NCI-H2196 (cell line): ENCODE measurements around the gene SIPA1L3.

Source experiments
- DNase-seq: peaks from one replicate; lab custom pipeline; 2025; ENCODE audit not compliant: unreplicated experiment; lab: John Stamatoyannopoulos, UW

The SIPA1L3 gene

DNA sequence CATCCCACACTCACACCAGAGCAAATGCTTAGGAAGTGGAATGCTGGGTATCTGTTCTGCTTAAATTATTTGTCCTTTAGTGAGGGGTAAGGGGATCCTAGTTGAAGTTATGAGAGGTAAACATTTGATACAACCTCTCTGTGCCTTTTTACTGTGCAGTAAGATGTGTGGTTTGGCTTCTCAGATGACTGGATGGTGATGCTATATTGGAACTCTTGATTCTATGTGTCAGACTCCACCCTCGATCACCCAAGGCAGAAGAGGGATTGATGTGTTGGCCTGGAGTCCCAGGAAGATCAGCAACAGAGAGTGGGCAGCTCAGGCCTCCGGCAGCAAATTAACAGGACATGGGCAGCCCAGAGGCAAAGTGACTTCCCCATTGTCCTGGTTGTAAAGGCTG is 66.7 kb downstream of the SIPA1L3 start:
- no peak for DNase-seq

GRCh38 chr19:37975071-37975470 is 68.1 kb downstream of the SIPA1L3 start:
- DNase-seq: no peak

DNA sequence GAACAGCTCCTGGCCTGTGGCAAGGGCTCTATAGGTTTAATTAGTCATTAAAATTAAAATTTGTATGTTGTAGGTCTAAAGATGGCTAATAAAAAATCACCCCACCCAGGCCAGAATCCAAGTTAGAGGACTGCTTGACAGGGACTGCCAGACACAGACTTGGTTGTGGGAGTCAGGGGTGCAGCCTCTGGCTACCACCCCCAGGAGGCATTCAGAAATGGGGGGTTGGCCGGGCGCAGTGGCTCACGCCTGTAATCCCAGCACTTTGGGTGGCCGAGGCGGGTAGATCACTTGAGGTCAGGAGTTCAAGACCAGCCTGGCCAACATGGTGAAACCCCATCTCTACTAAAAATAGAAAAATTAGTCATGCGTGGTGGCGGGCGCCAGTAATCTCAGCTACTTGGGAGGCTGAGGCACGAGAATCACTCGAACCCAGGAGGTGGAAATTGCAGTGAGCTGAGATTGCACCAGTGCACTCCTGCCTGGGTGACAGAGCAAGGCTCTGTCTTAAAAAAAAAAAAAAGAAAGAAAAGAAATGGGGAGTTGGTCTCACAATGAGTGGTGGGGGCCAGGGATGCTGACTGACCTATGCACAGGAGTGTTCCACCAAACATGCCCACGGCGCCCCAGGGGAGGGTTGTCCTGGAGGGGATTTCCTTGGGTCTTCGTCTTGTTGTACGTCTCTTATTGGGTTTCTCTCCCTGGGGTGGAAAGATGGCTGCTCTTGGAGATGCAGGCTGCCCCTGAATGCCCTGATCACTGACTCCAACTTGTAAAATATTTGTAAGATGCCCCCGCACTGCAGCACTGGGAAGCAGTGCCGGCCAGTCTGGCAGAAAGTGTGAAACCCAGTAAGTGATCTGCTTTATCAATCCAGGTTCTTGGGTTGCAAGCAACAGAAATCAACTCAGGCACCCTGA is 68.8 kb downstream of the SIPA1L3 start:
- DNase-seq: no peak

DNA sequence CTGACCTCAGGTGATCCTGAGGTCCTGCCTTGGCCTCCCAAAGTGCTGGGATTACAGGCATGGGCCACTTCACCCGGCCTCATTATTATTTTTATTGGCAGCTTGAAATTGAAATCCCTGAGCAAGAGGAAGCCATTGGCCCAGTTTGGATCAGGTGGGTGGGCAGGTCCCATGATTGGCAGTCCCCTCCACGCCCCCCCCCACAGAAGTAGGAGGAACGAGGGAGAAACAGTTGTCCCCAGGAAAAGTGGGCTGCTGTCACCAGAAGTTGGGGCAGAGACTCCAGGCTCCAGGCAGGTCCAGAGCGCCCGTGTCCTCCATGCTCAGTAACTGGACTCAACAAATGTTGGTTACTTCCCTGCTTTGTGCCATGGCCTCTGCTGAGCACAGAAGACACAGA is 70.4 kb downstream of the SIPA1L3 start:
- no peak for DNase-seq

DNA sequence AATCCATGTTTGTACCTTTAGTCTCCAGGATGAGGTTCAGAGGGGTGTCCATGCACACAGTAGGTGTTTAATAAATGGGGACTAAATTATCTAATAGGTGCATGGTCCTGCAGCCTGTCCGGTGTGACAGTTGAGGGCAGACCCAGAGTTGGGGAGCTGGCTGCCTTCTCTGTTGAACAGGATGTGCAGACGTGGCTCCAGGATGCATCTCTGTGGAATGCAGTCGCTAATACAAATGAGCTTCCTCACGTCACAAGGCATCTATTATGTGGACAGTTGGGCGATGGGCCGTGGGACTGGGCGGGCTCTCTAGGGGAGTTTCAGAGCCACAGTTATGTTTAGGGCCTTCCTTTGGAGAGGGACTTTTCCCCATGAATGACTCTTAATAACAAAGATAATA is 71.0 kb downstream of the SIPA1L3 start:
- DNase-seq: no peak

DNA sequence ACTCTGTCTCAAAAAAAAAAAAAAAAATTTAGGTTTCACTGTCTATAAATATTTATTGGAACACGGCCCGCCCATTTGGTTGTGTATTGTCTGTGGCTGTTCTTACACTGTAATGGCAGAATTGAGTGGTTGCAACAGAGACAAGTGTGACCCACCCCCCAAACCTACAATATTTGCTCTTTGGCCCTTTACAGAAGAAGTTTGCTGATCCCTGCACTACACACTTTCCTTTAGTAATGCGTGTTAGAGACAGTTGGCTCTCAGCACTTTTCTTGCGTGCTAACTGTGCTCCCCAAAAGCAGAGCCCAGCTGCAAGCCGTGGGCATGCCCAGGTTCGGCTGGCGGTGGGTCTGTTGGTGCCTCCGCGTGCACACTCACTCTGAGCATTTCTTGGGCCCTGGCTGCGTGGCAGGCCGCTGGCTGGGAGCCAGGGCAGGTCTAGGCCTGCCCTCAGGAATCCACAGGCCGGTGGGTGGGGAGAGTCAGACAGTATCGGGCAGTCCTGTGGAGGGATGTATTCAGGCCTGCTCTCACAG is 72.6 kb downstream of the SIPA1L3 start:
- DNase-seq: peak; percentile 12

DNA sequence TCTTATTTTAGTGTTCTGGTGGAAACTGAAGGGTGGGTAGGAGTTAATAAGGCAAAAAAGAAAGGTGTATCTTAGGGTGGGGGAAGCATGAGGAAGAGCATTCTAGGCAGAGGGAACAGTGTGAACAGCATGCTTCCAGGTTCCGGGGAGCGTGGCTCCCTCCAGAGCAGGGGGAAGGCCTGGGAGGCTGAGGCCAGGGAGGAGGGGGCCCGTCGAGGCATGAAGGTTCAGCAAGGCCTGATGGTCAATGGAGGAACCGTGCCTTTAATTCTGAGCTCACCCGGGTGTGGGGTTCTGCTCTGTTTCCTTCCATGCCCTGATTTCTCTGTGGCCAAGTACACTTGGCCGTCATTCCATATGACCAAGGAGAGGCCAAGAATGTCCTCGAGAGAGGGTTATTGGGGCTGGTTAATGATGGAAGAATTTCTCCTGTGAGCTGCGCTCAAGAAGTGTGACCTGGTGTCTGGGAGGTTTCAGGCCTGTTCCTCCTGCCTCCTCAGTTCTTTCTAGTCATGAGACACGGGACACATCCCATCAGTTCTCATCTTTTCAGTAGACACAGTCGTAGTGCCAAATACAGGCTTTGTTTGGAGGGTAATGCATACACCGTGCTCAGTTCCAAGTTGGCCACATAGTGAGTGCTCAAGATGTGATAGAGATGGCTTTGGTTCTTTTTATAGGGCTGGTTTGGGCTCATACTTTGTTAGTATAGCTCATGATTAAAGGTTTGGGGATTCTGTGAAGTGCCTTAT is 73.6 kb downstream of the SIPA1L3 start:
- no peak for DNase-seq

DNA sequence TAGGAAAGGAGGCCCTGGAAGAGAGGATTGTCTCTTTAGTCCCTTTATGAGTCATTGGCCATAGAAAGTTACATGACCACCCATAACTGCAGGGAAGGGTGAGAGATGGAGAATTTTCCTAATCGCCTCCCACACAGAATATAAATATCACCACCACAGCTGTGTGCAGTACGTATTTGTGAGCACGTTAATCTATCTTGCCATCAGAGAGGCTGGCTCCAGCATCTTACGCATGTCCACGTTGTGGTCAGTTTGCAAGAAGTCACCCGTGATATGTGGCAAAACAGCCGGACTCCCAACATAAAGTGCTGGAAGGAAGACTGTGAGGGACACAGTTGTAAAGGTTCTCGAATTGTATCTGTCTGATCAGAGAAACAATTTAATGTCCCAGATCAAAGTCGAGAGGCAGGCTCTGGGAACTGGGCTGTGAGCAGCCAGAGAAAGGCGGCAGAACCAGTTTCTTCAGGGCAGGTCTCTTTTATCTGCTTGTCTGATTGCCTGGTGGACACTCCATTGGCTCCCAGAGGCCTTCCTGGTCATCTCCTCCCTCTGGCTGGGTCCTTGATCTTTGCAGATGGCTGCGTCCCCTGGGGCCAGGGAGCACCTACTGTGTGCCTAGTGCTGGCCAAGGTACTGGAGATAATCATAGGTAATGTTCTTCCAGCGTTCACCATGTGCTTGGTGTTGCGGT is 74.9 kb downstream of the SIPA1L3 start:
- DNase-seq: no peak

DNA sequence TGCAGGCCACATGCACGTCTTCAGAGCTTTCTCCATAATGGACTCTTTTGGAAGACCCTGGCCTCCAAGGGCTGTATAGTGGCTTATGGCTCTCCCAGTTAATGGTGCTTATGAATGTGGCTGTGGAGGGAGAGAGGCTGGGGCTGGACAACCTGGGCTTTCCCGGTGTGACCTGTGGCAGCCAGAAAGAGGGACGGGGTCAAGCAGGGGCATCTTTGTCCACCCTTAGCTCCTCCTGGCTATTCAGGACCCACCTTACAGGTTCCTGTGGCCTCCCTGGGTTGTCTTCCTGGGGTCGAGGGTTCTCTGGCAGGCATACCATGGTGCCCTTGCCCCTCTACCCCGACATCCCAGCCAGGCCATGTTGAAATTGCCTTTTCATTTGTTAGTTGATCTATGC is 75.6 kb downstream of the SIPA1L3 start:
- DNase-seq: no peak

DNA sequence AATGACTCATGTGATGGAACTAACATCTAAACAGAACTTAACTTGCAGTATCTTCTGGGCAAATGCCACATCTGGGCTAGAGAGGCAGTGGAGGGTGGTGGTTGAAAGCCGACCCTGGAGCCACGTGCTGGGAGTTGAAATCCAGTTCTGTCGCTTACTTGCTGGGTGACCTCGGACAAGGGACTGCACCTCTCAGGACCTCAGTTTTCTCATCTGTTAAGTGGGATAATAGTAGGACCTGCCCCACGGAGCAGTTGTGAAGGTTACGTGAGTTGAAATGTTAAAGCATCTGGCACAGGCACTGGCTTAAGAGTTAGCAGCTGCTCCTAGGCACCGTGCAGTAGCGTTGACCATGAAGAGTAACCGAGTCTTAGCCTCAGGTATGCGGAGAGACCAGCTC is 76.1 kb downstream of the SIPA1L3 start:
- no peak for DNase-seq

DNA sequence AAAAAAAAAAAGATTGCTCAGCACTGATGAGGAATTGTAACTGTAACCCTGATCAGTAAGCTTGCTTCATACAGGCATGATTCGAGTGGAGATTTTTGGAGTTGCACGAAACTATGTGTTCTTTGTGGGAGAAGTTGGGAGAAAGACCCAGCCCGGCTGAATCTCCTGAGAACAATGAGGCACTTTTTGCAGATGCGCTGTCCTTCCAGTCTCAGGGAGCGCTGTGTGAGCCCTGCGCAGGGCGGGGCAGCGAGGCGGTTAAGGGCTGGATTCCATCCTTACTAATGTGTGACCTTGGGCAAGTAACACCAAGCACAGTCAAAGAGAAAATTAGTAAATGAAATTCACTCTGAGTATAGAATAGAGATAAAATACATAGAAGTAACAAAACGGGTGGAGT is 76.9 kb downstream of the SIPA1L3 start:
- no peak for DNase-seq

DNA sequence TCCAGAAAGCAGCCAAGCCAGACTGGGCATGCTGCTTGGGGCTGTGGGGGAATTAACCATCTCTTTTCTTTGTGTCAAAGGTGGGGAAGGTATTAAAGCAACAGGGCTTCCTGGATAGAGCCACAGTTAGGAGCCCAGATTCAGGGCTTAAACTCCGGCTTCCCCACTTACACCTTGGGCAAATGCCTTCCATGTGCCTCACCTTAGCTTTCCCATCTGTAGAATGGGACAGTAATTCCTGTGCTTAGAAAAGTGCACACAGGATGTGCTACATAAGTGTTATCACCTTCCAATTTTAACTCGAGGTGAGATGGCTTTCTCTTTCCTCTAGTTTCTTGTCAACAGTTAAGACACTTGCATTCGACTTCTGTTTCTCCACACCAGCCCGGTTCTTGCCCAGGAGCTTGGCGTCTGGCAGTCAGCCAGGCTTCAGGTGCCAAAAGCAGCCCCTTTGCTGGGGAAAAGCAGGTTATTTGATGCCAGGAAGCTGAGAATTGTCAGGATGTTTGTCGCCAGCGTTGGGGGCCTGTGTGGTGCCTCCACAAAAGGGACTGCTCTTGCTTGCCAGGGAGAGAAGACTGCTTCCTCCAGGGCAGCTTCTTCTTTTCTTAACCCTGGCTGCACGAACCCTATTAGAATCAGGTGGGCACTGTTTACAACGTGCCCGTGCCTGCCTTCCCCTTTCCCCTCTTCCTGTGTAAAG is 79.2 kb downstream of the SIPA1L3 start:
- DNase-seq: peak; percentile 49

DNA sequence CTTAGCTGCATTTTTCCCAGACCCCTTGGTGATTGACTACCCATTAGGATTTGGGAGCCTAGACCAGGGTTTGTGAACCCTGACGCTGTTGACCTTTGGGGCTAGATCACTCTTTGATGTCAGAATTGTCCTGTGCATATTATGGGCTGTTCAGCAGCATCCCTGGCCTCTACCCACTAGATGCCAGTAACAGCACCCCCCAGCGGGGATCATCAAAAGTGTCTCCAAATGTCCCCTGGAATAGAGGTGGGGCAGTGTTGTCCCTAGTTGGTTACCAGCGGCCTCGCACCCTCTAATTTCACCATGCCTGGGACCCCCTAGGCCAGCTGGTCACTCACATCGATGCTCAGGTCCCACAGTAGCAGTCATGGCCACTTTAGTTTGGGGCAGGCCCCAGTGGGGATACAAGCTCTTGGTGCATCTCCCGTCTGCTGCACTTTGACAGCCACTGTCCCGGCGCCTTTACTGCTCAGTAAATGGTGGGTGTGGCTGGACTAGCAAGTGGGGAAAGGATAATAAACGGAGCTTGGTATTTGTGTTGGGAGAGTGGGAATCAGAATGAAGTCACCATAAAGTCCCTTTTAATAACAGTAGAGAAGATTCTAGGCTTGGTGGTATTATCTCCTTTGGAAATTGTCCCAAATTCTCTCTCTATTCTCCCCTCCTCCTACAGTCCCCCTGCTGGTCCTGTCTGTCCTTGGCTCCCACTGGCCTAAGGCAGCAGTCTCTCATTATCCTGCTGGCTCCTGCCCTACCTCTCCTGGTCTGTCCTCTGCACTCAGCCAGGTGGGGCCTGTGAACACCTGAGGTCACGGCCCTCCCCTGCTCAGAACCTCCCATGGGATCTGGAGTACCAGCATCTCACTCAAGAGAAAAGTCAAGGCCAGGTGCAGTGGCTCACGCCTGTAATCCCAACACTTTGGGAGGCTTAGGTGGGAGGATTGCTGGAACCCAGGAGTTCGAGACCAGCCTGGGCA is 80.6 kb downstream of the SIPA1L3 start:
- no peak for DNase-seq

- no peak for DNase-seq
Observed at GRCh38 chr19:37988758-37989635, 82.0 kb downstream of the SIPA1L3 start.

DNA sequence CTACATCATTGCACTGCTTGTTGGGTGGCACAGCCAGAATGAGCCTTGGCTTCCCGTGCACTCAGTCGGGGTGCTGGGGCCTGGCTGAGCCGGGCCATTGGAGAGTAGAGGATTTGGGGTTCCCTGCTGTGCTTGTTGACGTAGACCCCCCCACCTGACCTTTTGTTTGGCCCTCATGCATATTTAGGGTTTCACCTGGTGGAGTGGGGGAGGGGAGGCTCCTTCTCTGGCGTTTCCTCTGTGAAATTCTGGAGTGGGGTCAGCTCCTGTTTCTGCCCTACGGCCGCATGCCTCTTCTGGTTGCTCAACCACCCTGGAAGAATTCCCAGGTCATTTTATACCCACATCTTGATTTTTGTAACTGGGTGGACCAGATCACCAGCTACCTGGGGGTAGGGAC is 82.8 kb downstream of the SIPA1L3 start:
- DNase-seq: no peak

DNA sequence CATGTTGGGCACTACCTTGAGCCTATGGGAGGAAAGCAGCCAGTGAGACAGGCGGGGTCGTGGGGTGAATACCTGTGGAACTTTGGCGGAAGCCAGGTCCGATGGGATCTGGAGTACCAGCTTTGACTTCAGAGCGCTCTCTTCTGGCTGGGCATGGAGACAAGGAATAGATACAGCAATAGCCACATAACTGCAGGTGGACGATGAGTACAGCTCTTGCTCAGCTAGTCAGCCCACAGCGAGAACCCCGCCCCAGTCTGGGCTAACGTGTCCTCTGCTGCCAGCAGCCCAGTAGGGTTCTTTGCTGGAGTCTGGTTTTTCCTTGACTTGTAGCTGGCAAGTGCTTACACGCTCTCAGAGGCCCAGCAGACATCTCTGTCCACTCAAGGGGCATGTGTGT is 83.4 kb downstream of the SIPA1L3 start:
- DNase-seq: peak; percentile 43

DNA sequence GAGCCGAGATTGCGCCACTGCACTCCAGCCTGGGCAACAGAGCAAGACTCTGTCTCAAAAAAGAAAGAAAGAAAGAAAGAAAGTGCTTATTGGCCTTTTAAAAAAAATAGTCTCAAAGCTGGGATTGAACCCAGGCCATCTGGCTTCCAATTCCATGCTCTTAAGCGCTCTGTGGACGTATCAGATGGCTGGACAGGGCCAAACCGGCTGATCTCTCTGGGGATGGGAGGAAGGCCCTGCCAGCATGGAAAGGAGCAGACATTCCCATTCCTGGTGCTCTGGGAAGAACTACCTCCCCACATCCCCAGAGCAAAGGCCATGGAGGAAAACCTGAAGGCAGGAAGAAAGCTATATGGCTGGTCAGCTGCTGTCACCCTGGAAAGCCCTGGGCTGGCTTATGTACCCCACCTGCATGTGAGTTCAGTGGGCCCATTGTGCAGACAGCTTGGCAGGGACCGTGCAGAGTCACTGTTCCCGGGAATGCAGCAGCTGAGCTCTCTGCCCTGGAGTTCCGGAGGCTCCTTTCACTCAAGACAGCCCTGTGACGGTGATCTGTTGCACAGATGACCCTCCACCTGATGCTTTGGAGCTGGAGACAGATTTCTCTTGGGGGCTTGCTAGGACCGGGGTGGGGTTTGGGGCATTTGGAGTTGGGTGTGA is 84.3 kb downstream of the SIPA1L3 start:
- no peak for DNase-seq

DNA sequence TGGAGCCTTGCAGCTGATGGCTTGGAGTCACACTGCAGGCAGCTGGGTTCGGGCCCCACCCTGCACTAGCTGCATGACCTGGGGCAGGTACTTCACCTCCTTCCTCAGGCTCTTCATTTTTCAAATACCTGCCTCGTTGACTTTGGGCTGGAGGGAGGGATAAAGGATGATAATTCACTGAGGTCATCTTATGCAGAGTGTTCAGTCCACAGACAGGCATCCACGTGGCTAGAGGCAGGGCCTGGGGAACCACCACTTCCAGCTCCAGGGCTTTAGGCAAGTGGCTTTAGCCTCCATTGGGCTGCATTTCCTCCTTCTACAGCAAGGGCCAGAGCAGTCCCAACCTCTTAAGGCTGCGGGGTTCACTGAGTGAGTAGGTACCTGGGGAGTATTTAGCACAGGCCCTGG is 84.8 kb downstream of the SIPA1L3 start:
- no peak for DNase-seq
